Adrenal gland (tissue), 12 donors: Measurements from ENCODE around the gene MESP2. TPM values are rescaled to one million over a fixed set of nuclear protein-coding genes. Genes with fewer than 3 reads are reported as not detected.

Source experiments
- DNase-seq, 7 donors: peaks; one replicate each; pipeline ENCODE4 v3.0.0-alpha.2; 2019 to 2020
- H3K27ac ChIP-seq, 5 donors: fragments of 200-600 bp; sonication (generic) in 4 of 5; 1 replicate in 3 of 5; 2 replicates in 2 of 5; pipeline versions ENCODE4 v1.5.1 to v1.8.0; 2016 to 2020; ENCODE audit warnings: mild to moderate bottlenecking in 1 of 5
- H3K27me3 ChIP-seq: fragments of 200-600 bp; 2 replicates; pipeline ENCODE4 v1.8.0; 2021
- H3K36me3 ChIP-seq, 2 donors: fragments of 200-600 bp; replicated peaks in 1 of 2; 1 replicate in 1 of 2; 2 replicates in 1 of 2; pipeline versions ENCODE4 v1.5.1 to v1.8.0; 2018 to 2022
- H3K4me1 ChIP-seq, 2 donors: fragments of 200-600 bp; replicated peaks in 1 of 2; 1 replicate in 1 of 2; 2 replicates in 1 of 2; pipeline versions ENCODE4 v1.5.1 to v1.8.0; 2018 to 2021
- H3K4me3 ChIP-seq, 4 donors: fragments of 200-600 bp; sonication (generic) in 3 of 4; one replicate each; pipeline ENCODE4 v1.5.1; 2016 to 2018
- H3K9me3 ChIP-seq, 3 donors: fragments of 200-600 bp; sonication (generic) in 1 of 3; replicated peaks in 1 of 3; 1 replicate in 2 of 3; 2 replicates in 1 of 3; pipeline versions ENCODE4 v1.5.1 to v1.8.0; 2016 to 2021
- POLR2A ChIP-seq, 2 donors: fragments of 450-650 bp; IDR thresholded peaks; one replicate each; pipeline ENCODE4 v1.6.1; 2017; ENCODE audit warnings: antibody characterized with exemption in 2 of 2, mild to moderate bottlenecking in 2 of 2, moderate library complexity in 1 of 2
- WGBS, 4 donors: extraction: QIAGEN DNeasy Blood & Tissue Kit in 2 of 4; methylation state at CpG; one replicate each; pipeline versions ENCODE4 v1.1.5 to v1.1.7; 2013 to 2017; 5-methylcytosine and 5-hydroxymethylcytosine counted together
- intact Hi-C, 2 donors: fragments of 100-400 bp; cut with DNase I; formaldehyde crosslinking; loops; one replicate each; pipeline versions ENCODE4 v1.14.1 to v1.15.0; 2022 to 2023
- polyA plus RNA-seq, 3 donors: library from polyadenylated mRNA; stranded (reverse); fragments of 200-250 nt in 2 of 3; fragments of 350-450 nt in 1 of 3; fragmentation: Illumina TruSeq in 1 of 3; extraction: RNeasy Lipid Tissue Mini Kit (QIAGEN cat#74804) in 1 of 3; gene quantifications; one replicate each; pipeline ENCODE4 v1.2.3, GENCODE V29; 2013 to 2014
- total RNA-seq, 9 donors: library from RNA; depleted of rRNA in 4 of 9; stranded (reverse); fragments of >200 nt in 4 of 9; fragments of 120-200 nt in 1 of 9; fragmentation: NEBNext Ultra II Directional in 1 of 9; extraction: Animal tissue kit (Norgen Biotek cat#: 25700) in 1 of 9; gene quantifications; one replicate each; pipeline versions ENCODE4 v1.1.0 to v1.2.4, GENCODE V29; 2013 to 2023
- TF ChIP-seq, protein P1 (sequence below), 6 experiments: fragments of 450-650 bp in 4 of 6; fragments of 200-600 bp in 2 of 6; sonication (generic) in 1 of 6; IDR thresholded peaks; 1 replicate in 5 of 6; 2 replicates in 1 of 6; pipeline versions ENCODE4 v1.5.1 to v1.8.0; 2016 to 2021; ENCODE audit warnings: antibody characterized with exemption in 6 of 6, mild to moderate bottlenecking in 2 of 6, moderate library complexity in 1 of 6
- donor health status: healthy with polysubstance abuse.
- donor health status: Bipolar disorder and iron deficiency.
- donor health status: DM: yes; HTN: yes; CAD: no.
- donor health status: DM: no; HTN: no; CAD: no.
- donor health status: DM: no; HTN: no; CAD: no.
- donor health status: DM: yes; HTN: yes; CAD: no.

The MESP2 gene
- total and polyA plus RNA-seq, 12 donors: 0.34 to 1.7 (median 0.55) TPM; not detected in 3

DNA sequence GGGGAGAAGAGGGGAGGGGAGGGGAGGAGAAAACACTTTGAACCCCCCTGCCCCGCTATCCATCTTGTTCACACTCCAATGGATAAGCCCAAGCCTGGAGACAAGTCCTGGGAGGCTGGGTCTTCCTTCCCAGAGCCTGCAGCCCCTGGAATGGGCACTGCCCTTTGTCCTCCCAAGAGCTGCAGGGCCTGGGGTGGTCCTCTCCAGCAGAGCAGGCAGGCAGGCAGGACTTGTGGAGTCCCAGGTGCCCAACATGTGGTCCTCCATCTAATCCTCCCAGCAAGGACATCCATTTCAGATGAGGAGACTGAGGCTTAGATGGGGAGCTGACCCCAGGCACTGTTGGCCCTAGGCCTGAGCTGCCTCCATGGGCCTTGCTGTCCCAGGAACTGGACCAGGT is 10.4 kb upstream of the MESP2 start:
- no peak for TF ChIP-seq POLR2A (IDR thresholded peaks at IDR 0.05)
- TF ChIP-seq, protein P1, sequence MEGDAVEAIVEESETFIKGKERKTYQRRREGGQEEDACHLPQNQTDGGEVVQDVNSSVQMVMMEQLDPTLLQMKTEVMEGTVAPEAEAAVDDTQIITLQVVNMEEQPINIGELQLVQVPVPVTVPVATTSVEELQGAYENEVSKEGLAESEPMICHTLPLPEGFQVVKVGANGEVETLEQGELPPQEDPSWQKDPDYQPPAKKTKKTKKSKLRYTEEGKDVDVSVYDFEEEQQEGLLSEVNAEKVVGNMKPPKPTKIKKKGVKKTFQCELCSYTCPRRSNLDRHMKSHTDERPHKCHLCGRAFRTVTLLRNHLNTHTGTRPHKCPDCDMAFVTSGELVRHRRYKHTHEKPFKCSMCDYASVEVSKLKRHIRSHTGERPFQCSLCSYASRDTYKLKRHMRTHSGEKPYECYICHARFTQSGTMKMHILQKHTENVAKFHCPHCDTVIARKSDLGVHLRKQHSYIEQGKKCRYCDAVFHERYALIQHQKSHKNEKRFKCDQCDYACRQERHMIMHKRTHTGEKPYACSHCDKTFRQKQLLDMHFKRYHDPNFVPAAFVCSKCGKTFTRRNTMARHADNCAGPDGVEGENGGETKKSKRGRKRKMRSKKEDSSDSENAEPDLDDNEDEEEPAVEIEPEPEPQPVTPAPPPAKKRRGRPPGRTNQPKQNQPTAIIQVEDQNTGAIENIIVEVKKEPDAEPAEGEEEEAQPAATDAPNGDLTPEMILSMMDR (IDR thresholded peaks at IDR 0.05): no peak
- Histone ChIP-seq H3K4me3 (no peak overlapping the region), H3K4me1 (no peaks in the 10 kb centered on the region), H3K9me3 (no peaks in the 10 kb centered on the region), H3K27ac (no peak overlapping the region), H3K36me3 (no peaks in the 10 kb centered on the region), H3K27me3 (no peaks in the 10 kb centered on the region)
- WGBS, 4 donors: 0 to 100% (median 71%) methylated on average over 1 of the region's 1 CpG
- DNase-seq: no peak
- intact Hi-C loops: no loop called here

DNA sequence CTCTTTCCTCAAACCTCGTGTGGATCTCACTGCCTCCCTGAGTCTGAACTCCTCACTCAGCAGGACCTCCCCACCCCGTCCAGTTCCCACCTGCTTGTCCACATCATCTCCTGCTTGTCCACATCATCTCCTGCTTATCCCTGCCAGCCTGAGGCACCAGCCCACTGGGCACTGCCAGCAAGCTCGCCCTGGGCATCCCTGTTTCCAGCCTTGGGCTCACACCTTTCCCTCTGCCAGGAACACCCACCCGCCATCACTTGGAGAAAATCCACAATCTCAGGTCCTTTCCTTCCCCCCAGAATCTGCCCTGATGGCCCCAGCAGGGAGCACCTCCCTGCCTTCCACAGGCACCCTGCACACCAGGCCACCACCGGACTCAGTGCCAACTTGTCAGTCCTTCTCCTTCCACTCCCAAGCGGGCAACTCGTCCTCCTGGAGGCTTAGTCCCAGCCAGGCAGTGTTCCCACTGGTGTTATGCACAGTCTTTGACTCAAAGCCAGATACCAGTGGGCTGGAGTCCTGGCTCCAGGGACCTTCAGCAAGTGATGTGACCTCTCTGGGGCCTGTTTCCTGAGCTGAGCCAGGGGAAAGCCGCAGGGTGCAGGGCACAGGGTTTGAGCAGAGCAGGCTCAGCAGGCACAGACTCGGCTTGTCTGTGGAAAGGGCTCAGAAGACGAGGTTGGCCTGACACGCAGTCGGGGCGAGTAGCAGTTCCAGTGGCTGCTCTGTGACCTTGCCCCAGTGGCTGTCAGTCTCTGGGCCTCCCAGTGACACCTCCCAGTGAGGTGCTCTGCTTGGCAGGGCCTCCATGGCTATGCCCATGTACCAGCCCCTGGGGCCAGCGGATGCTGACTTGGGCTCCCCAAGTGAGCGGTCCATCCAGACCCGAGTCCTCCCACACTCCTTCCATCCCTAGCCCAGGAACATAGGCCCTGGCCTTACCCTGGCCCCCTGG is 9.5 kb upstream of the MESP2 start:
- H3K27ac ChIP-seq: no peak overlapping the region
- H3K27me3 ChIP-seq: no peaks in the 10 kb centered on the region
- H3K4me3 ChIP-seq: no peak overlapping the region
- H3K36me3 ChIP-seq: no peaks in the 10 kb centered on the region
- TF ChIP-seq, protein P1 (IDR thresholded peaks at IDR 0.05): no peak
- TF ChIP-seq POLR2A (IDR thresholded peaks at IDR 0.05): no peak
- H3K9me3 ChIP-seq: no peaks in the 10 kb centered on the region
- DNase-seq: no peak
- 70 to 84% (median 79%) methylated on average over 12 to 16 of the region's 16 CpGs for WGBS, 4 donors
- no peaks in the 10 kb centered on the region for H3K4me1 ChIP-seq
- intact Hi-C loops: no loop called here

DNA sequence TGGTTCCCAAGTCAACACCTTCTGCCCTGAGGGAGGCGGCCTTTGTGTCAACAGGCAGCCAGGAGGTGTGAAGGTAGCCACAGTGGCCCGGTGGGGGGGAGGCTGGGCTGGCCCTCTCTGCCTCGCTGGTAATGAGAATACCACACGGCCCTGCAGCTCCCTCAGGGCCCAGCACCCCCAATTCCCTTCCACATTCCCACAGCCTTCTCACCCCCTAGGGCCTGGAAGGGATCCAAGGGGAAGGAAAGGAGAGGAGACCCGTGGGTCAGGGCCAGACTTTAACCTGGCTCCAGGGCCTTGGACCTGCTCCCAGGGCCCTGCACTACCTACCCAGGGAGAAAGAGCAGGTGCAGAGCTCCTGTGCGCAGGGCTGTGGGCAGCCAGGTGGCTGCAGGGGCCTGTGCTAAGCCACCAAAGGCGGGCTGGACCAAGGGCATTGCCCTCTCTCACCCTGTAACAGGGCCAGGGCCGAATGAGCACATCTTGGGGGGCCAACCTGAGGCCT is 8.7 kb upstream of the MESP2 start:
- Histone ChIP-seq H3K27me3 (no peaks in the 10 kb centered on the region), H3K27ac (no peak overlapping the region), H3K4me1 (no peaks in the 10 kb centered on the region), H3K4me3 (no peak overlapping the region), H3K36me3 (no peaks in the 10 kb centered on the region), H3K9me3 (no peaks in the 10 kb centered on the region)
- 74 to 85% (median 84%) methylated on average over 4 to 8 of the region's 8 CpGs; no CpG with 5 or more reads in 1 of the 4 donors for WGBS, 4 donors
- DNase-seq: no peak
- TF ChIP-seq, protein P1 (IDR thresholded peaks at IDR 0.05): no peak
- TF ChIP-seq POLR2A (IDR thresholded peaks at IDR 0.05): no peak
- intact Hi-C loops: no loop called here

DNA sequence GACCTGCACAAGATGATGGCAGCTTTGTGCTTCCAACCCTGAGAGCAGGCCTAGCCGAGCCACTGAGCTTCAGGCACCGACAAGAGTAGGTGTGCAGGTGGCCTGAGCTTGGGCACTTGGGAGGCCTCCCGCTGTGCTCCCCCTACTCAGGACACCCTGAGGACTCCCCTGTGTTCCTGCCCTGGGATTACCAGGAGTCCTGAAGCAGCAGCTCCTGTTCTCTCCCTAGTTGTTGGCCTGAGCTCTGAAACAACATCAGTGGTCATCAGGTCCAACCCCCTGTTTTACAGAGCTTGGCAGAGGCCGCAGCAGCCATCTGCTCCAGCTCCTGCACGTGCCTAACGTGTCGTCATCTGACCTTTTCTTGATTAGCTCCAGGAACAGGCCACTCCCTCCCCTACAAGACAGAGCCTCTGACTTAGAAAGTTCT is 8.0 kb upstream of the MESP2 start:
- Histone ChIP-seq H3K27me3 (no peaks in the 10 kb centered on the region), H3K4me1 (no peaks in the 10 kb centered on the region), H3K4me3 (no peak overlapping the region), H3K27ac (peak overlapping the region in 1 of 5 donors; percentile 34), H3K9me3 (no peaks in the 10 kb centered on the region), H3K36me3 (no peaks in the 10 kb centered on the region)
- DNase-seq: peak in 2 of 7 donors; percentile 30 to 69
- no peak for TF ChIP-seq POLR2A (IDR thresholded peaks at IDR 0.05)
- TF ChIP-seq, protein P1 (IDR thresholded peaks at IDR 0.05): no peak
- WGBS, 4 donors: 60 to 92% (median 77%) methylated on average over 3 to 7 of the region's 7 CpGs
- intact Hi-C loops: no loop called here
